HG03175 (cell line): ENCODE measurements around the gene DMC1.
"Not testable (repeated sequence)": the region's sequence is repeated elsewhere in the genome, so short reads cannot be mapped to it uniquely, and the experiment has no call there.

Source experiments
- ATAC-seq: cut with Tn5 transposase; IDR thresholded peaks from one replicate; pipeline ENCODE4 v1.9.1; 2021; ENCODE audit warnings: mild to moderate bottlenecking, moderate library complexity; ENCODE audit not compliant: unreplicated experiment

The DMC1 gene, protein sequence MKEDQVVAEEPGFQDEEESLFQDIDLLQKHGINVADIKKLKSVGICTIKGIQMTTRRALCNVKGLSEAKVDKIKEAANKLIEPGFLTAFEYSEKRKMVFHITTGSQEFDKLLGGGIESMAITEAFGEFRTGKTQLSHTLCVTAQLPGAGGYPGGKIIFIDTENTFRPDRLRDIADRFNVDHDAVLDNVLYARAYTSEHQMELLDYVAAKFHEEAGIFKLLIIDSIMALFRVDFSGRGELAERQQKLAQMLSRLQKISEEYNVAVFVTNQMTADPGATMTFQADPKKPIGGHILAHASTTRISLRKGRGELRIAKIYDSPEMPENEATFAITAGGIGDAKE

DNA sequence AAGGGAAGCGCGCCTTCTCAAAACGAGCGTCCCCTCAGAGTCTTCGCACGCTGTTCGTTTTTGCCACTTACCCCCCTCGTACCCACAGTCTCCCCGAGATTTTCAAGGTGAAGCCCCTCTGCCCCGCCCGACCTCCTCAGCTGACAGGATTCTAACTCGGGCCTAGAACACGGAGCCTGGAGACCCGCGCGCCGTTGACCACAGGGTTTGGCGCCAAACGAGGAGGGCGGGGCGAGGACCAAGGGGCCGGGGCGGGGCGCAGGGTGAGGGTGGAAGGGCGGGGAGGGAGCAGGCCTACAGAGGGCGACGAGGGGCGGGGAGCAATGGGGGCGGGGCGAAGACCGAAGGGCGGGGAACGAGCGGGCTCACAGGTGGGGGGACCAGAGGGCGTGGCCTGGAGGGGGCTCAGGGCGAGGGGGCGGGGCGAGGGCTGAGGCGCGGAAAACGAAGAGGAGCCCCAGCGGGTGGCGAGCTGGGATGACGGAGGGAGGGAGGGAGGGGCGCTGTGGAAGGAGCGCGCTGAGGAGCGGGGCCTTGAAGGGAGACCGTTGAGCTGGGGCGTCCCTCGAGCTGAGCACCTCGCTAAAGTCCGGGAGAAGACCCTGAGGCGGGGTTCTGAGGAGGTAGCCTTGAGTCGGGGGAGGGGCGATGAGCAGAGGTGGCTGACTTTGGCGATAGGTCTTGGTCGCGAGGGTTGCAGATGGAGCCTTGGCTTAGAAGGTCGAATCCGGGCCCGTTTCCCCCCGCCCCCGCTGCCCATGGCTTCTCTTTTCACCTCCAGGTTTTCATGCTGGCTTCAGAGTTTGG is at the start of gene DMC1:
TSS of gene DMC1 (minus strand) at position 212 of the 807 bp plus-strand sequence. CDS start 1,927 bp downstream, outside the sequence.
- peak; percentile 62 for ATAC-seq

- ATAC-seq = no peak
Measured at GRCh38 chr22:38618682-38619081, 48.7 kb upstream of the DMC1 start.

DNA sequence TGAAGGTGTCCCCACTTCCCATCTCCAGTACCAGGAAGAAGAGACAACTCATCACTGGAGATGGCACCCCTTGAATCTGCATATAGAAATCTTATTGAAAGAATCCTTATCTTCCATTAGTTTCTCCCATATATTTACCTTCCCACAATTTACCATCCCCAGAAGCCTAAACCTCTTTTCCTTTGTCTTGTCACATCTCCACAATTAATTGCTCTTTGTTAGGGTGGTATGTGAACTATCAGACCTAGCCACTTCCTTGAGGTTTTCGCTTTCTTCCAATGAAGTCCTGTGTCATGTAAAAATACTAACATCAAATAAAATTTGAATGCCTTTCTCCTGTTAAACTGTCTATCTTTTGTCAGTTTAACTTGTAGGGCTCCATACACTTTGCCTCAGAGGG is 48.3 kb upstream of the DMC1 start:
- ATAC-seq = no peak

DNA sequence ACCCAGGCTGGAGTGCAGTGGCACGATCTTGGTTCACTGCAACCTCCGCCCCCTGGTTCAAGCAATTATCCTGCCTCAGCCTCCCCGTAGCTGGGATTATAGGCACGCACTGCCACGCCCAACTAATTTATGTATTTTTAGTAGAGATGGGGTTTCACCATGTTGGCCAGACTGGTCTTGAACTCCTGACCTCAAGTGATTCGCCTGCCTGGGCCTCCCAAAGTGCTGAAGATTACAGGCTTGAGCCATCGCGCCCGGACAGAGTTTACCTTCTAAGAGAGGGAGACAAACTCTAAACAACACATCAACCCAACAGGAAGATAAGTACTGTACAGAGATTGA is 45.1 kb upstream of the DMC1 start:
- not testable (repeated sequence) for ATAC-seq

- ATAC-seq = no peak
Measured at GRCh38 chr22:38614332-38615063, 44.5 kb upstream of the DMC1 start.

DNA sequence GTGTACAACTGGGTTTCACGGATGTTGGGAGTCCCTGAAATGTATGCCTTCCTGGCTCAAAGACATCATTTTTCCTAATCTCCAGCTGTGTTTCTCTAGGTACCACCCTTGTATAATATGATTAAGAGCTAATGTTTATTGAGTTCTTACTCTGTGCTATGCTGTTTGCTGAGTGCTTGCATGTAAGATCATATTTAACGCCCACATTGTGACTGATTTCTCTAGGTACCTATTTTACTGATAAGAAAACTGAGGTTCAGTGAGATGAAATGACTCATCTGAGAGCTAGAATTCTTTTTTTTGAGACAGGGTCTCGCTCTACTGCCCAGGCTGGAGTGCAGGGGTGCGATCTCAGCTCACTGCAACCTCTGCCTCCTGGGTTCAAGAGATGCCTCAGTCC is 43.6 kb upstream of the DMC1 start:
- no peak for ATAC-seq

GRCh38 chr22:38612217-38613006 is 42.4 kb upstream of the DMC1 start:
- no peak for ATAC-seq

GRCh38 chr22:38611559-38611958 is 41.6 kb upstream of the DMC1 start:
- ATAC-seq = no peak

DNA sequence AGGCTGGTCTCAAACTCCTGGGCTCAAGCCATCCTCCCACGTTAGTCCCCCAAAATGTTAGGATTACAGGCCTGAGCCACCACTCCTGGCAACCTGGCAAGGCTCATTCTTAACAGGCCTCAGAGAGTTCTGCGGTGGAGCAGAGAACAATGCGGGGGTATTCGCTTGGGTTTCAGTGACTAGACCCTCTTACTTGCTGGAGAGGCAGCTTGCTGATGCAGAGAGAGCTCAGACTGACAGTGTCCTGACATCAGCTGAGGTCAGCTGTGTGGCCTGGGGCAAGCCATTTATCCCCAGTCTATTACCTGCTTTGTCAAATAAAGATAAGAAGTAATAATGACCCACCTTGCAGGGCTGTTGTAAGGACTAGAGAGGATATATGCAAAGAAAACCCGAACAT is 40.3 kb upstream of the DMC1 start:
- no peak for ATAC-seq

- no peak for ATAC-seq
Measured at GRCh38 chr22:38608992-38609750, 39.2 kb upstream of the DMC1 start.

DNA sequence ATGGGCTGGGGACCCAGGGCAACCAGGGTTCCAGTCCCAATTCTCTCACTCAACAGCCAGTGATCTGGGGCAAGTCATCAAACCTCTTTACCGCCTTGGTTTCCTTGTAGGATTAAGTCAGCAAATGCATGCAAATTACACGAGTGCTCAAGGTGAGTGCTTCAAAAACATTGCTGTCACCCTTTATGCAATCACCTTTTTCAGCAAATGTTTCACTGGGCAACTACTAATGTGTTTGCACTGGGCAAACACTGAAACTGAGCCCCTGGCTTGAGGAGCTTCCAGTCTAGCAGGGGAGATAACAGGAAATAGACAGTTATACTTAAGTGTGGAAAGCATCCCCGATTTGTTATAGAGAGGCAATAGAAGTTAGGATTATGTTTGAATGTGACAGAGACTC is 37.7 kb upstream of the DMC1 start:
- ATAC-seq = no peak

- ATAC-seq = no peak
Measured at GRCh38 chr22:38602166-38602565, 32.2 kb upstream of the DMC1 start.

- no peak for ATAC-seq
Measured at GRCh38 chr22:38601221-38601764, 31.3 kb upstream of the DMC1 start.

- ATAC-seq = no peak
Measured at GRCh38 chr22:38599466-38599865, 29.5 kb upstream of the DMC1 start.

GRCh38 chr22:38582923-38583322 is 12.9 kb upstream of the DMC1 start:
- ATAC-seq = not testable (repeated sequence)

DNA sequence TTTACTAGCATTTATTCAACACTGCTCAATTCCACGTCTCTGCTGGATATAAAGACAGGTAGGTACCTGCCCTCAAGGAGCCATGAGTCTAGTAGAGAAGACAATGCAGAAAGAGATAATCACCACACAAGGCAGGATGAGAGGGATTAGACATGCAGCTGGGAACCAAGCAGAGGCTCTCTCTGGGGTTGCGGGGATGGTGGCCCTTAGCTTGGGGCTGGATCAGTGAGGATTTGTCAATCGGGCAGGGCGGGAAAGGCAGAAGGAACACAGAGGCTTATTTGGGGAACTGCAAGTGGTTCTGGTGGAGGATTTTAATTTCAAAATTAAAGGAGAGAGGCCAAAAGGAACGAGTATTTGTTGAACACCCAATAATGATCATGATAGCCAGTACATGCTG is 8.5 kb upstream of the DMC1 start:
- ATAC-seq = no peak

- ATAC-seq = no peak
Measured at GRCh38 chr22:38572065-38572464, 2.1 kb upstream of the DMC1 start.

GRCh38 chr22:38570779-38571364 is 889 bp upstream of the DMC1 start:
- no peak for ATAC-seq

DNA sequence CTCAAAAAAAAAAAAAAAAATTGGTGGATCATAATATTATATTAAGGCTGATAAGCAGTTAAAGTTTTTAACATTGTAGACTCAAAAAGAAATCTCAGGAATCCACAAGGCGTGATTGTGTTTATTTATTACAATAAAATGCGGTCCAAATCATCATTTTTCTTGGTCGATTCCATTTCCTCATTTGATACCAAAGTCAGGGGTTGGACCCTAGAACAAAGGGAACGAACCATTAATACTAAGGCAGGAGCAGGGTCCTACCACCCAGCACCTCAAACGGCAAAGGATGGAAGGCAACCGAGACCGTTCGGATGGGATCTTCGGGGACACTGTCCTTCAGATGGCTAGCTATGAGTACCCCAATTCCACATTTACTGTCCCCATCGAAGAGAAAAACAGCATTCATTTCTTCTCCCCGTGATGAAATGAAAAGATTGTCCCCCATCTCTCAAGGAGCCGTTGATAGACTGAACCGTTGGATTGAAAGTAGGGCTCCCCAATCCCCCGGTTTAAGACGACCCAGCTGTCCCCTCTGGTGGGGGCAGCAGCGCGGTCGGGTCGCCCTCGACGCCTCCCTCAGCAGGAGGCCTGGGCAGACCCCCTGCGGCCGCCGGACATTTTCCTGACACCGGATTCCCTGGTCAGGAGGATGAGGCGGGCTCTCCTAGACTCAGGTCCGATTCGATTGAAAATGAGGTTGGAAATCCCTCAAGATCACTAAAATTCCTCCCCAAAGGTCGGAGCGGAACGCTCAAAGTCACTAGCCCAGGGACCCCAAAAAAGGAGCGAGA is 607 bp downstream of the DMC1 start:
- peak; percentile 20 for ATAC-seq
